Skeletal muscle satellite cell (primary cell): ENCODE data around the gene CA5A.

Experiments
- H3K27me3 ChIP-seq: 2 replicates; pipeline ENCODE4 v1.7.0; 2013; ENCODE audit warnings: low read length; ENCODE audit not compliant: control insufficient read depth, insufficient read depth
- H3K36me3 ChIP-seq: 2 replicates; pipeline ENCODE4 v1.7.0; 2013; ENCODE audit warnings: mild to moderate bottlenecking, control low read depth, low read length; ENCODE audit not compliant: insufficient read depth
- H3K4me1 ChIP-seq: 2 replicates; pipeline ENCODE4 v1.7.0; 2013; ENCODE audit warnings: low read length; ENCODE audit not compliant: control insufficient read depth, insufficient read depth
- H3K4me2 ChIP-seq: 2 replicates; pipeline ENCODE4 v1.7.0; 2013; ENCODE audit warnings: mild to moderate bottlenecking, low read length
- H3K4me3 ChIP-seq: 2 replicates; pipeline ENCODE4 v1.7.0; 2013; ENCODE audit warnings: low read length
- H3K9ac ChIP-seq: 2 replicates; pipeline ENCODE4 v1.7.0; 2013; ENCODE audit warnings: mild to moderate bottlenecking, low read depth, low read length, moderate library complexity
- H3K9me3 ChIP-seq: replicated peaks from 2 replicates; pipeline ENCODE4 v1.7.0; 2013; ENCODE audit warnings: mild to moderate bottlenecking, control low read depth, low read length

Gene CA5A

DNA sequence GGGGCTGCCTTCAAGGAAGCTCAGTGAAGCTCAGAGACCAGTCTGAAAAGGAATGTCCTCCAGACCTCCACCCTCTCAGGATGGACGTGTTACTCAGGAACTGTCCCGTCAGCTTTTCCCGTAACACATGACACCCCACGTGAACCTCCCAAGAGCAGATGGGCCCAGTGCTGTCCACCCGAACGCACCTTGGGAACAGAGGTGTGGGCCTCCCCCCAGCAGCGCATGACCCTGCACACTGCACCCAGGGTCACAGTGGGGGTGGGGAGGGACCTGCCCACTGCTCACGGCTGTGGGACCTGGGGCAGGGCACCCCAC lies 88.9 kb downstream of the CA5A start:
- no peak overlapping the region for H3K4me3 ChIP-seq
- no peak overlapping the region for H3K4me2 ChIP-seq
- peaks cover 48% of the 10 kb centered on the region for H3K4me1 ChIP-seq
- H3K36me3 ChIP-seq, result peaks cover 43% of the 10 kb centered on the region
- no peak overlapping the region for H3K9ac ChIP-seq
- H3K27me3 ChIP-seq, result no peaks in the 10 kb centered on the region
- no peaks in the 10 kb centered on the region for H3K9me3 ChIP-seq

- Histone ChIP-seq H3K9me3 (no peaks in the 10 kb centered on the region), H3K4me1 (peaks cover 42% of the 10 kb centered on the region), H3K4me3 (no peak overlapping the region), H3K27me3 (no peaks in the 10 kb centered on the region), H3K36me3 (peaks cover 48% of the 10 kb centered on the region), H3K4me2 (no peak overlapping the region), H3K9ac (no peak overlapping the region)
Observed at GRCh38 chr16:87846705-87847466, 89.4 kb downstream of the CA5A start.

- Histone ChIP-seq H3K9ac (peak overlapping the region; percentile 5), H3K9me3 (no peaks in the 10 kb centered on the region), H3K36me3 (peaks cover 45% of the 10 kb centered on the region), H3K4me2 (peak overlapping the region; percentile 17), H3K4me1 (peaks cover 35% of the 10 kb centered on the region), H3K4me3 (no peak overlapping the region), H3K27me3 (no peaks in the 10 kb centered on the region)
Observed at GRCh38 chr16:87845807-87846619, 90.3 kb downstream of the CA5A start.

- Histone ChIP-seq H3K9ac (no peak overlapping the region), H3K36me3 (peaks cover 45% of the 10 kb centered on the region), H3K27me3 (no peaks in the 10 kb centered on the region), H3K9me3 (no peaks in the 10 kb centered on the region), H3K4me1 (peaks cover 27% of the 10 kb centered on the region), H3K4me3 (no peak overlapping the region), H3K4me2 (peak overlapping the region; percentile 17)
Observed at GRCh38 chr16:87845213-87845612, 91.1 kb downstream of the CA5A start.

DNA sequence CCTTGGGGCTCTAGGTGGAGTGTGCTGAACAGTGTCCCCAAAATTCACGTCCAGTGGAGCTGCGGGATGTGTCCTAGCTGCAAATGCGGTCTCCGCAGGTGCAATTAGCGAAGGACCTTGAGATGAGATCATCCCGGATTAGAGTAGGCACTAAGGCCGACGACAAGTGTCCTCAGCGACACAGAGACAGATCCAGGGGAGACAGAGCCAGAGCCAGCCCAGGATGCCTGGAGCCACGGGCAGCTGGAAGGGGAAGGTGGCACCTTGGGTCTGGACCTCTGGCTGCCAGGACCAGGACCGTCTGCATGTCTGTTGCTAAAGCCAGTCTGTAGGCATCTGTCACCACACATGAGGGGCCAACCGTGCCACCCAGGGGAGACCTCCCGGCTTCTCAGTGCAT lies 91.5 kb downstream of the CA5A start:
- no peak overlapping the region for H3K9ac ChIP-seq
- H3K27me3 ChIP-seq, result no peaks in the 10 kb centered on the region
- H3K4me2 ChIP-seq, result peak overlapping the region; percentile 58
- peaks cover 25% of the 10 kb centered on the region for H3K4me1 ChIP-seq
- H3K9me3 ChIP-seq, result no peaks in the 10 kb centered on the region
- H3K36me3 ChIP-seq, result peaks cover 46% of the 10 kb centered on the region
- no peak overlapping the region for H3K4me3 ChIP-seq

DNA sequence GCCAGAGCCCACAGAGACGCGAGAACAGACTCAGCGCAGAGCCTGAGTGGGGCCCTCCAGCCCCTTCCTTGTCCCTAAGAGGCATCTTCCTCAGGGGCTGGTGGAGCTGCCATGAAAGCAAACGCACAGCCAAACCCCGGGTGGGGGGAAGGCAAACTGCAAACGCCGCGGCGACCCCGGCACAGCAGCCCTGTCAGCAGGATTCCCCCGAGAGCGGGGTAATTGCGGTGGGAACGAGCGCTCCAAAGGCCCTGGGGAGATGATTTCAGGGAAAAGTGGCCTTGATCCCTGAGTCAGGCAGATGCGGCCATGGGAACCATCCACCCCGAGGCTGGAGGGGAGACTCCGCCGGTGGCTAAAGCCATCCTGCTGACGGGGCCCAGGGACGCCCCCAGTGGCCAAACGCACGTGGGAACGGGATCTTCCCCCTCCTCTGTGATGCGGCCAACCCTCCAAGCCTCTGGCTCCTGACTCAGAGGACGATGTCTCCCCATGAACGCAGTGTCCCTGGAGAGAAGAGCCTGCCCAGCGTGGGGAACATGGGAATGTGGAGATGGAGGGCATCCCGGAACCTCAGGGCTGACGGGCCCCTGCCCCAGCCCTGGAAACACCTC lies 92.1 kb downstream of the CA5A start:
- Histone ChIP-seq H3K4me2 (peak overlapping the region; percentile 58), H3K36me3 (peaks cover 46% of the 10 kb centered on the region), H3K27me3 (no peaks in the 10 kb centered on the region), H3K9ac (no peak overlapping the region), H3K4me1 (peaks cover 25% of the 10 kb centered on the region), H3K9me3 (no peaks in the 10 kb centered on the region), H3K4me3 (no peak overlapping the region)

DNA sequence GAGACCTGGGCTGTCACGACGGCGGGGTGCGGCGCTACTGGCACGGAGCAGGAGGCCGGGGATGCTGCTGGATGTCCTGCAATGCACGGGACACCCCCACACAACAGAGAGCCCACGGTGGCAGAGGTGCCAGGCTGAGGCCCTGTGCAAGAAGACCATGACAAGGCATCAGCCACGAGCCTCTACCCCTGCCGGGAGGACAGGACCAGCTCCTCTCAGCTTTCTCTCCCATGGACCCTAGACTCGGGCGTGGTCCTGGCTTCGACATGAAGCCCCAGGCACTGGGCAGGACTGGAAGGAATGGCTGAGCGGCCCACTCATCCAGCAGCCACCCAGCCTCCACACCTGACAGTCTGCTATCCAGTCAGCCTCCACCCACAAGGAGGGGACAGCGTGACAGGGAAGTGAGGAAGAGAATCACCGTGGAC lies 92.6 kb downstream of the CA5A start:
- Histone ChIP-seq H3K4me3 (no peak overlapping the region), H3K9ac (no peak overlapping the region), H3K4me2 (no peak overlapping the region), H3K4me1 (peaks cover 25% of the 10 kb centered on the region), H3K27me3 (no peaks in the 10 kb centered on the region), H3K36me3 (peaks cover 46% of the 10 kb centered on the region), H3K9me3 (no peaks in the 10 kb centered on the region)

DNA sequence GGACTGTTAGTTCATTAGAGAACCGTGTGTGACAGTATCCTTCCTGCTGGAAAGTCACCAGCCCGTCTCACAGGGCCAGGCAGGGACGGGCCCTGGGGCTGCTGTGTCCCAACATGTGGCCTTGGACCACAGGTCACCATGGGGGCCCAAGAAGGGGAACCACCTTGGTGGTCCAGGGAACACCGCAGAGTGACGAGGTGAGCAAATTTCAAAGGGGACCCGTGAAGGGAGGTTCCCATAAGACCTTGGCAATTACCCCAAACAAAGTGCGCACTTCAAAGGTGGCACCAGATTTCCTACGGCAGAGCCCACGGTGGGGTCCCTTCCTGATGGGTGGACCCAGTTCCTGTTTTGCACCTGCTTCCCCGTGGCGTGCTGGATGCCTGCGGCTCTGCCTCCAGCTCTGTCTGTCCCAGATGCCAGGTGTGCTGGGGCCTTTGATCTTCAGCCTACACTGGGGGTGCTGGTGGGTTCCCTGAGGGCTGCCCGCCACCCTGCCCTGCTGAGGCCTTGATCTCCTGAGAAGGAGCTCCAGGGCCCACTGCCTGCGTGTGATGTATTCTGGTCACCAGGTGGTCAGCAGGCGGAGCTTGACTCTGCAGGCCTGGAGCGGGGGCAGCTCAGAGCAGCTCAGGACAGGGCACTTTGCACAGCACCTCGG lies 94.0 kb downstream of the CA5A start:
- H3K36me3 ChIP-seq, result peaks cover 46% of the 10 kb centered on the region
- no peak overlapping the region for H3K9ac ChIP-seq
- no peak overlapping the region for H3K4me3 ChIP-seq
- H3K4me1 ChIP-seq, result peaks cover 25% of the 10 kb centered on the region
- no peaks in the 10 kb centered on the region for H3K9me3 ChIP-seq
- no peak overlapping the region for H3K4me2 ChIP-seq
- no peaks in the 10 kb centered on the region for H3K27me3 ChIP-seq

DNA sequence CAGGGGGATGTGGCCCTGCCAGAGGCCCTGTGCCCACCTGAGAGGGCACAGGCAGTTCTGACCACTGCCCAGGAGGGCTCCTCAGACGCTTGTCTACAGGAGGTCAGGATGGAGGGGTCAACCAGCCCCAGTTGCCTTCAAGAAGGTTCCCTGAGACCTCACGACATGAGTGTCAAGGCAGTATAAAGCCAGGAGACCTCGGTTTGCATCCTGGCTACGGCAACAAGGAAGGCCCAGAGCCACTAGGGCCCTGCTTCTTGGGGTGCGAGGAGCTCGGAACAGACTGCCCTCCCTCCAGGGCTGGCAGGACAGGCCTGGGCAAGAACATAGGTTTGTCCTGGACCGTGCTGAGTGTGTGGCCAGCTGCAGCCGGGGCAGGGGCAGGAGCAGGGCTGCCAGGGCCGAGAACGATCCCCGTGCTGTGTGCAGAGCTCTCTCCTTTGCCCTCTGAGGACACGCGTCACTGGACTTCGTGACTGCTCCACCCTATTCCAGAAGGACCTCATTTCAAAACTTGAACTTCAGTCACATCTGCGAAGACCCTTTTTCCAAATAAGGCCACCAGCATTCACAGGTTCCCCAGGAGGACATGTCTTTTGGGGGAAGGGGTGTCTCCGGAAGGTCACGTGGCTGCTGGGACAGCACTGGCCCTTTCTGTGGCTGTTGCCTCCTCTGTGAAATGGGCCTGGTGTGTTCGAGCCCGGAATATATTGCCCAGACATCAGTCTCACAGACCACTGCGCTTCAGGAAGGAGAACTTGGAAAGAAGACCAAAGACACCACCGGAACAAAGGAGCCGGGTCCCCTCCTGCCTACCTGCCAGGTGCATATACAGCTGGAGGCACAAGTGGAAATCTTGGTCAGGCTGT lies 94.8 kb downstream of the CA5A start:
- H3K4me3 ChIP-seq, result no peak overlapping the region
- no peak overlapping the region for H3K9ac ChIP-seq
- H3K4me1 ChIP-seq, result peaks cover 30% of the 10 kb centered on the region
- H3K4me2 ChIP-seq, result no peak overlapping the region
- H3K9me3 ChIP-seq, result no peaks in the 10 kb centered on the region
- peaks cover 48% of the 10 kb centered on the region for H3K36me3 ChIP-seq
- H3K27me3 ChIP-seq, result no peaks in the 10 kb centered on the region

DNA sequence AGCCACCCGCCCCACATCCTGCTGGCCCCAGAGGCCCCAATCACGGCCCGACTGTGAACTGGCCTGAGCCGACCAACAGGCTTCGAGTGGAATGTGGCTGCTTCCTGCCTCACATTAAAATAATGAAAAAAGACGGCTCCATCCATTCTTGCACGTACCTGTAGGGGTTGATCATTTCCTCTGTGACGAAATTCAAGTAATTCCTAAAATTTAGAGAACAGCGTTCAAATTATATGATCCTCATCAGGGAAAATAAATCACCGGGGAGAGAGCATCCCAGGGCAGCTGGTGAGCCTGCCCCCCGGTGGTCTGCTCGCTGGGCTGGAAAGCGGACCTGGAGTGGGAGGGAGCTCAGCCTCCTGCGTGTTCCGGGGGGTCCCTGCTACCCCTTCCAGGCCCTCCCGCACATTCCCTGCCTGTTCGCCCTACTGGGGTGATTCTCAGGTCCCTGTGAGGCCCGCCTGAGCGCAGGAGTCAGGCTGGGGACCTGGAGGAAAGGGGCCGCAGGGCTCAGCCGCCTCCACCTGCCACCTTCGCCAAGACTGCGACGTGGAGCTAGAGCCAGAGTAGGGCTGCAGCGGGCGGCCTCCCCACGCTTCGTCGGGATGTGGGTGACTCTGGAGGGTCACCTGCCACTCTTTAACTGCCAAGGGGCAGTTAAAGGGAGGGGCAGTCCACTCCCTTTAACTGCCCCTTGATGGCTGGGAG lies 95.9 kb downstream of the CA5A start:
- Histone ChIP-seq H3K36me3 (peaks cover 58% of the 10 kb centered on the region), H3K27me3 (no peaks in the 10 kb centered on the region), H3K9ac (no peak overlapping the region), H3K4me1 (peaks cover 18% of the 10 kb centered on the region), H3K4me2 (no peak overlapping the region), H3K9me3 (no peaks in the 10 kb centered on the region), H3K4me3 (no peak overlapping the region)
